ENCODE measurements around the gene SYTL2.

SYTL2 gene

DNA sequence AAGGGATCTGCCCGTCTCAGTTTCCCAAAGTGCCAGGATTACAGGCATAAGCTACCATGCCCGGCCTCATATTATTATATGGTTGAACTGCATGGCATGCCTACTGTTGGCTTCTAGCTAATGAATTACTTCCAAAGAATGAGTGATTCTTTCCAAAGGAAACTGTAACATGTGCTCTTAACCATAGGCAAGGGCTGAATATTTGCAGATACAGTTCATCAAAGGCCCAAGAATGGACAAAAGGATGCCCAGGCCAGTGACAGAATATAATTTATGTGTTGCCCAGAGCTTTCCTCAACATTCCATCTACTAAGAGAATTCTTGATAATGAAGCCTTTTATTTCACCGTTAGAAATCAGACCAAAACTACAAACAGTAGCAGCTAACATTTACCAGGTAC is 98.0 kb downstream of the SYTL2 start:
- Histone ChIP-seq H3K27ac (ENCODE audit: low read depth, low read length, severe bottlenecking) (no peak overlapping the region), H3K36me3 (ENCODE audit: control insufficient read depth, insufficient read depth, low read length) (no peaks in the 10 kb centered on the region), H3K4me1 (ENCODE audit: control insufficient read depth, insufficient read depth, low read length, poor library complexity, severe bottlenecking) (peaks cover 1% of the 10 kb centered on the region), H3K4me3 (ENCODE audit: extremely low read depth, insufficient read depth, low read length, poor library complexity, severe bottlenecking) (no peak overlapping the region), H3K9me3 (ENCODE audit: control insufficient read depth, low read length) (no peaks in the 10 kb centered on the region)
- WGBS, 2 experiments (ENCODE audit: insufficient coverage in 2 of 2) = 100% methylated on average over 2 to 3 of the region's 3 CpGs

DNA sequence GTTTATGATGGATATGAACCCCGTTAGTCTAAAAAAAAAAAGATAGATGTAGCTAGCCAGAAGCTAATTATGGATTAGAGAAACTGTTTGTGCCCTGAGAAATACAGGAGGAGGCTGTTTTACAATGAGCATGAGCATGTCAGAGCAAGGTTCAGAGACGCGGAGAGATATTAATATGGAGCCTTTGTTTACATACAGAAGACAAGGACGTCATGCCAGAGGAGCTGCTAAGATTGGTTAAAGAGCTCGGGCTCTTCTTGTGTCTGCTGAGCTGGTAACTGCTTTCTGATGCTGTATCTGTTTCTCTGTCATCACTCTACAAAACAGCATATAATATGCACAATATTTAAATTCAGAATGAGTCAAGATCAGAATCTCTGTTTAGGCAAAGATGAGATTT is 100.0 kb downstream of the SYTL2 start:
- 81 to 85% methylated on average over 4 of the region's 5 CpGs for WGBS, 2 experiments (ENCODE audit: insufficient coverage in 2 of 2)
- Histone ChIP-seq H3K36me3 (ENCODE audit: control insufficient read depth, insufficient read depth, low read length) (no peaks in the 10 kb centered on the region), H3K9me3 (ENCODE audit: control insufficient read depth, low read length) (no peaks in the 10 kb centered on the region), H3K4me1 (ENCODE audit: control insufficient read depth, insufficient read depth, low read length, poor library complexity, severe bottlenecking) (no peaks in the 10 kb centered on the region), H3K4me3 (ENCODE audit: extremely low read depth, insufficient read depth, low read length, poor library complexity, severe bottlenecking) (no peak overlapping the region), H3K27ac (ENCODE audit: low read depth, low read length, severe bottlenecking) (no peak overlapping the region)

DNA sequence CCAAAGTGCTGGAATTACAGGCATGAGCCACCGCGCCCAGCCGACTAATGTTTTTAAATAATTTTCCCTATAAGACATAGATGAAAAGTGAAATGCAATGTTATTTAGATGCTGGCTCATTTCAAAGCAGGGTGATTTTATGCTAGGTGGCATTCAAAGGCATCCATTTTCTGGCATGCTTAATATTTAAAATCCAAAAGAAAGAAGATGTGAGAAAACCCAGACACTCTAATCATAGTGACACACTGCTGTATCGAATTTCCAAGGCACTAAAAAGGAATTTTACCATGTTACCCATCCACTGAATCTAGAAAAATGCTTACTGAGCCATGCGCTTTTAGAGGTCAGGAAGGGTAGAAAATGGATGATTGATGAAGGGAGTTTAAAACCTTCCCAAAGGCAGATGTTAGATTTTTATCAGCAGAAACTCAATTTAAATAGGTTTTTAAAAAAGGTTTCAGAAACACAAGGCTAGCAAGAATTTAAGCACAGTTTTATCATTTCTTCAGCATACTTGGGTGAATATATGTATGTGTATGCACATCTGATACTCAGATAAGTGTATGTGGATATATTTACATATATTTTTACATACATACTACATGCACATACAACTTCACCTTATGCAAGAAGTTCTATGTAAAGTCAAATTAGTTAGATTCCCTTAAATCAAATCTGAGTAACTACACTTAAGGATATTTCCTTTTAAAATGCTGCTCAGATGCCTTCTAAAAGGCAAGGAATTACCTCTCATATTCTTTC is 100.8 kb downstream of the SYTL2 start:
- H3K27ac ChIP-seq (ENCODE audit: low read depth, low read length, severe bottlenecking) = no peak overlapping the region
- WGBS, 2 experiments (ENCODE audit: insufficient coverage in 2 of 2) = no CpG with 5 or more reads among the region's 5 CpGs
- no peak overlapping the region for H3K4me3 ChIP-seq (ENCODE audit: extremely low read depth, insufficient read depth, low read length, poor library complexity, severe bottlenecking)

DNA sequence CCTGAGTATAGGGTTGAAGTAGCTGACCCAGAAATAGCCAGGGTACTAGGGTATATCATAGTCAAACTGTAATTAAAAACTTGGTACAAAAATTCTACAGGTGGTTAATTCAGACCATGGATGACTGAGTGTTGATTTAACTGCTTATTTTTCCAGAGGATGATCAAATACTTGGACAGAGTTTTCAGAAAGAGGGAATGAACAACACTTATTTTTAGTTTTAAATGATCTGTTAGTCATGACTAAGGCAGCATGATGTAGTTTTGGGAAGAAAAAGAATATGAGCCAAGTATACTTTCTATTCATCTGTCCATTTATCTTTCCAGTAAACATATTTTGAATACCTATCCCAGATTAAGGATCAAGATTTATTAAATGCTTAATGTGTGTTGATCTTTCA is 105.1 kb downstream of the SYTL2 start:
- H3K9me3 ChIP-seq (ENCODE audit: control insufficient read depth, low read length) = no peaks in the 10 kb centered on the region
- H3K36me3 ChIP-seq (ENCODE audit: control insufficient read depth, insufficient read depth, low read length) = no peaks in the 10 kb centered on the region
- H3K27ac ChIP-seq (ENCODE audit: low read depth, low read length, severe bottlenecking) = no peak overlapping the region
- H3K4me3 ChIP-seq (ENCODE audit: extremely low read depth, insufficient read depth, low read length, poor library complexity, severe bottlenecking) = no peak overlapping the region
- no peaks in the 10 kb centered on the region for H3K4me1 ChIP-seq (ENCODE audit: control insufficient read depth, insufficient read depth, low read length, poor library complexity, severe bottlenecking)

More for the DNA sequence above, 100.8 kb downstream of the SYTL2 start:
- H3K36me3 ChIP-seq (ENCODE audit: control insufficient read depth, insufficient read depth, low read length) = no peaks in the 10 kb centered on the region
- no peaks in the 10 kb centered on the region for H3K9me3 ChIP-seq (ENCODE audit: control insufficient read depth, low read length)
- no peaks in the 10 kb centered on the region for H3K4me1 ChIP-seq (ENCODE audit: control insufficient read depth, insufficient read depth, low read length, poor library complexity, severe bottlenecking)

DNA sequence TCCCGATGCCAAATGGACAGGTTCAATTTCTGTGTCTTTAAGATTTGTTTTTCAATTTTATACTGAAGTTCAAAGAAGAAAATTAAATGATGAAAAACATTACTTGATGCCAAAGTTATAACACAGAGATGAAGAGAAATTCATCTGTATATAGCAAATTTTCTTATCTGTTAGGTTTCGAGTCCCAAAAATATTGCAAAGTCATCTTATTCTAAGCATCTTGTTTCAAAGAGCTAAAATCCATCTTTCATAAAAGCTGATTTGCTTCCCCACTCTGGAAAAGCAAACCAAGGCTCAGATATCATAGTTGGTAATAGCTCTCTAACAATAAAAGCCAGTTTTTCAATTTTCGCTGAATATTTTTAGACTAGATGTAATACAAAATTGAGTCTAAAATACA is 106.0 kb downstream of the SYTL2 start:
- H3K9me3 ChIP-seq (ENCODE audit: control insufficient read depth, low read length) = no peaks in the 10 kb centered on the region
- H3K27ac ChIP-seq (ENCODE audit: low read depth, low read length, severe bottlenecking) = no peak overlapping the region
- H3K36me3 ChIP-seq (ENCODE audit: control insufficient read depth, insufficient read depth, low read length) = no peaks in the 10 kb centered on the region
- H3K4me3 ChIP-seq (ENCODE audit: extremely low read depth, insufficient read depth, low read length, poor library complexity, severe bottlenecking) = no peak overlapping the region
- no peaks in the 10 kb centered on the region for H3K4me1 ChIP-seq (ENCODE audit: control insufficient read depth, insufficient read depth, low read length, poor library complexity, severe bottlenecking)
- WGBS, 2 experiments (ENCODE audit: insufficient coverage in 2 of 2) = no CpG with 5 or more reads among the region's 3 CpGs

DNA sequence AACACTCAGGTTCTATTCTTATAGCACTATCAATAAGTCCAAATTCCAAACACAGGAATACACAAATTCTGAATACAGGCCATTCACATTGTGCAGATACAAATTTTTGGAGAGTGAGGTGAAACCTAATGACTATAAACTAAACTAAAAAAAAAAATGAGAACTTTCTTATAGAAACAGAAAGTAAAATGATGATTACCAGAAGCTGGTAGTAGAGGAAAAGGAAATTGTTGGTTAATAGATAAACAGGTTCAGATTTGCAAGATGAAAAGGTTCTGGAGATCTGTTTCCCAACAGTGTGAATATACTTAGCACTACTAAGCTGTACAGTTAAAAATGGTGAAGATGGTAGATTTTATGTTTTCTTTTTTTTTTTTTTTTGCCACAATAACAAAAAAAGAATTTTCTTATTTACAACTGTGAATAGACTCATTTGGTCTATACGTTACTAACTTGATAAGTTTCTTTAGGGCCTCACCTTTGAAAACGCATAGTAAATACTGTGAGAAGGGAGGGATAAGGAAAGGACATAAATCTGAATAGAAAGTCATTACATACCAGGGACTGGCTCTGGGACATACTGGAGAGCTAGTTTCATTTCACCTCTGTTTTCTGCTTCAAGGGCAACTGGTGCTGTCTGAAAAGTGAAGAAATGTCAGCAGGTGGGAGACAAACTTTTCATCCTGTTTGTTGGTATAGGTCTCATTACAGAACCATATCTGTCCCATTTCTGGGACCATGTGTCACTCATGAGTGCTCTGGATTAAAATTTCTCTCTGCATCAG is 110.8 kb downstream of the SYTL2 start:
- Histone ChIP-seq H3K4me3 (ENCODE audit: extremely low read depth, insufficient read depth, low read length, poor library complexity, severe bottlenecking) (no peak overlapping the region), H3K36me3 (ENCODE audit: control insufficient read depth, insufficient read depth, low read length) (no peaks in the 10 kb centered on the region), H3K27ac (ENCODE audit: low read depth, low read length, severe bottlenecking) (no peak overlapping the region), H3K9me3 (ENCODE audit: control insufficient read depth, low read length) (no peaks in the 10 kb centered on the region), H3K4me1 (ENCODE audit: control insufficient read depth, insufficient read depth, low read length, poor library complexity, severe bottlenecking) (no peaks in the 10 kb centered on the region)
- 100% methylated on average over 1 of the region's 2 CpGs; no CpG with 5 or more reads in 1 of the 2 experiments for WGBS, 2 experiments (ENCODE audit: insufficient coverage in 2 of 2)

DNA sequence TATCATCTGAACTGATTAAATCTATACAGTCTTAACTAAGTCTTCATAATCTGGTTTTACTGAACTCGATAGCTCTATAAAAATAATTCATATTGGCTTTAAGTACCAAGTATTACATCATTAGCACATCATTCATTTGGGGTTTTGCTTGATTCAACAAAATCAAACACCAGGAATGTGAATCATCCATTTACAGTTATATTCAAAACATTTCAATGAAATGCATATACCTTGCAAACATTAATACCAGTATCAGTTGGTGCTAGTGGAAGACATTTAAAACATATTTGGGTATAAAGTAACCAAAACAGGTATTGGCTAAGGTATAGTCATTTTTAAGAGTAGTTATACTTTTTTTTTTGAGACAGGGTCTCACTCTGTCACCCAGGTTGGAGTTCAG is 112.7 kb downstream of the SYTL2 start:
- Histone ChIP-seq H3K4me1 (ENCODE audit: control insufficient read depth, insufficient read depth, low read length, poor library complexity, severe bottlenecking) (no peaks in the 10 kb centered on the region), H3K4me3 (ENCODE audit: extremely low read depth, insufficient read depth, low read length, poor library complexity, severe bottlenecking) (no peak overlapping the region), H3K27ac (ENCODE audit: low read depth, low read length, severe bottlenecking) (no peak overlapping the region), H3K9me3 (ENCODE audit: control insufficient read depth, low read length) (no peaks in the 10 kb centered on the region), H3K36me3 (ENCODE audit: control insufficient read depth, insufficient read depth, low read length) (no peaks in the 10 kb centered on the region)
- 100% methylated on average over 1 of the region's 1 CpG; no CpG with 5 or more reads in 1 of the 2 experiments for WGBS, 2 experiments (ENCODE audit: insufficient coverage in 2 of 2)

DNA sequence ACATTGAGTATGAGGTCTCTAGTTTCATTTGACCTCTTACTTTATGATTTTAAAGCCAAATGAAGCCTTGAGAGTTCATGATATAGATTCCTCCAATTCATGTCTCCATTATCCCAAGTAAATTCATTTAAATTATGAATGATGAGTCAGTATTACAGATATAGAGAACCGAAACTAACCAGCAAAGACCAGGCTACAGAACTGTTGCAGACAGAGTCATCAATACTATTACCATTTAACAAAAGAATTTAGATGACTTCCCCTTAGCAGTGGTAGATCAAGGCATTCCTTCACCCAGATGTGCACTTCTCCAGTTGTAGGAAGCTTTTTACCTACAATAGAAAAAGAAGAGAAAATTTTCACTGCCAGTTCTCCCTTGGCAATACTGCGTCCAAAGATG is 113.2 kb downstream of the SYTL2 start:
- no peaks in the 10 kb centered on the region for H3K9me3 ChIP-seq (ENCODE audit: control insufficient read depth, low read length)
- no peak overlapping the region for H3K27ac ChIP-seq (ENCODE audit: low read depth, low read length, severe bottlenecking)
- WGBS, 2 experiments (ENCODE audit: insufficient coverage in 2 of 2) = no CpG with 5 or more reads among the region's 2 CpGs
- H3K36me3 ChIP-seq (ENCODE audit: control insufficient read depth, insufficient read depth, low read length) = no peaks in the 10 kb centered on the region
- H3K4me3 ChIP-seq (ENCODE audit: extremely low read depth, insufficient read depth, low read length, poor library complexity, severe bottlenecking) = no peak overlapping the region
- no peaks in the 10 kb centered on the region for H3K4me1 ChIP-seq (ENCODE audit: control insufficient read depth, insufficient read depth, low read length, poor library complexity, severe bottlenecking)

DNA sequence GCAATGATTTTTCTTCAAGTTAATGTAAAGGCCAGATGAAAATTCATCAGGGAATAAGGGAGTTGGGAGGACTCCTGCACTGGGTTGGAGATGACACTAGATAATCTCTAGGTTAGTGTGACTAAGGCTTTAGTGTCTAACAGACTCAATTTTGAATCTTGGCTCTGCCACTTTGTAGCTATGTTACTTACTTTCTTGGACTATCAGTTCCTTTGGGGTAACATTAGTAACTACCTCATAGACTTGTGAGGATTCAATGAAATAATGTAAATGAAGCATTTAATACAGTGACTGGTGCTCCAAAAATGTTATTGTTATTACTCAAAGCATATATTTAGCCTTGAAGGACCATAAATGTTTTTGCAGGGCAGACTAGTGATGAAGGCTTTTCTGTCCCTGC is 115.4 kb downstream of the SYTL2 start:
- H3K27ac ChIP-seq (ENCODE audit: low read depth, low read length, severe bottlenecking) = no peak overlapping the region
- H3K4me1 ChIP-seq (ENCODE audit: control insufficient read depth, insufficient read depth, low read length, poor library complexity, severe bottlenecking) = no peaks in the 10 kb centered on the region
- H3K4me3 ChIP-seq (ENCODE audit: extremely low read depth, insufficient read depth, low read length, poor library complexity, severe bottlenecking) = no peak overlapping the region
- H3K36me3 ChIP-seq (ENCODE audit: control insufficient read depth, insufficient read depth, low read length) = no peaks in the 10 kb centered on the region
- H3K9me3 ChIP-seq (ENCODE audit: control insufficient read depth, low read length) = no peaks in the 10 kb centered on the region

DNA sequence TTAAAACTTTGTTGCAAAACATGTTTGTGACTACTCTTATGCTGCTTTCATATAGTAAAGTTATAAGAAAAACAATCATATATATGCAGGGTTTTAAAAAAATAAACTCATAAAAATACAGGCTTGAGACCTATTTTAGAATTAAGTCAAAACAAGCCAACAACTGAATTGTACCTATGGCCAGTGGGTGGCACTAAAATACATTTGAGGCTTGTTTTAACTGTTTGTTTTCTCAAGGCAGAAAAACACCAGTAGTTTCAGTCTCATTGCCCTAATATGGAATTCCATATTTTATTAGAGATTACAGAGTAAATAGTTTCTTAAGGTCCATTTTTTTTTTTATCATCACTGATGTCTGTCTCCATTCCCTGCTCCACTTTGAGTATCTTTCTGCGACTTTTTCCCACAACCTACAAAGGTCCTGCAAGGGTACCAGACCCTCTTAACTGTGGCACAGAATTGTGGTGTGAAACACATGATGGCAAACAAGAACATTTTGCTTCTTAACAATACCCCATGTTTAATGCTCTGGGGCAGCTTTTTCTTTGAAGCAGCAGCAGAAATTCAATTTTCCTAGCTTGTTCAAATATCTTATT is 116.5 kb downstream of the SYTL2 start:
- Histone ChIP-seq H3K4me1 (ENCODE audit: control insufficient read depth, insufficient read depth, low read length, poor library complexity, severe bottlenecking) (no peaks in the 10 kb centered on the region), H3K9me3 (ENCODE audit: control insufficient read depth, low read length) (no peaks in the 10 kb centered on the region), H3K4me3 (ENCODE audit: extremely low read depth, insufficient read depth, low read length, poor library complexity, severe bottlenecking) (no peak overlapping the region), H3K27ac (ENCODE audit: low read depth, low read length, severe bottlenecking) (no peak overlapping the region), H3K36me3 (ENCODE audit: control insufficient read depth, insufficient read depth, low read length) (no peaks in the 10 kb centered on the region)
- 100% methylated on average over 1 of the region's 1 CpG; no CpG with 5 or more reads in 1 of the 2 experiments for WGBS, 2 experiments (ENCODE audit: insufficient coverage in 2 of 2)
